HTERT RPE-1 (cell line): Measurements from ENCODE around the gene NPY5R.

Source experiments
- in situ Hi-C: fragments of 300-500 bp; cut with MboI; formaldehyde crosslinking; loops from 4 replicates; pipeline ENCODE4 v1.14.3; 2020; ENCODE audit warnings: low sequenced_read_pairs

NPY5R gene

GRCh38 chr4:163343604-163344146 is at the start of gene NPY5R:
TSS of gene NPY5R (plus strand) at chr4:163343892. CDS start at chr4:163350274, 6,382 bp downstream.
- in situ Hi-C loops, result no loop called here

GRCh38 chr4:163295138-163295537 is 48.6 kb upstream of the NPY5R start:
- in situ Hi-C loops, result no loop called here

- in situ Hi-C loops, result no loop called here
Measured at GRCh38 chr4:163300445-163300844, 43.2 kb upstream of the NPY5R start.

- in situ Hi-C loops, result no loop called here
Measured at GRCh38 chr4:163303069-163303468, 40.6 kb upstream of the NPY5R start.

- in situ Hi-C loops, result no loop called here
Measured at GRCh38 chr4:163309466-163309865, 34.2 kb upstream of the NPY5R start.

GRCh38 chr4:163317110-163317509 is 26.6 kb upstream of the NPY5R start:
- in situ Hi-C loops, result no loop called here

GRCh38 chr4:163330916-163331628 is 12.6 kb upstream of the NPY5R start:
- in situ Hi-C loops, result no loop called here

GRCh38 chr4:163331629-163332376 is 11.9 kb upstream of the NPY5R start:
- in situ Hi-C loops, result no loop called here

- in situ Hi-C loops, result no loop called here
Measured at GRCh38 chr4:163332526-163333406, 10.9 kb upstream of the NPY5R start, which contains the start of gene NPY1R. TSS of gene NPY1R (minus strand) at chr4:163332596. CDS start at chr4:163326554, 6,042 bp downstream.

GRCh38 chr4:163335384-163335783 is 8.3 kb upstream of the NPY5R start:
- in situ Hi-C loops, result no loop called here

- in situ Hi-C loops, result no loop called here
Measured at GRCh38 chr4:163344147-163345125, 744 bp downstream of the NPY5R start.

- in situ Hi-C loops, result no loop called here
Measured at GRCh38 chr4:163350672-163351071, 7.0 kb downstream of the NPY5R start.

GRCh38 chr4:163353054-163353453 is 9.4 kb downstream of the NPY5R start:
- in situ Hi-C loops, result no loop called here

GRCh38 chr4:163356104-163356503 is 12.4 kb downstream of the NPY5R start:
- in situ Hi-C loops, result no loop called here

- in situ Hi-C loops, result no loop called here
Measured at GRCh38 chr4:163367651-163368050, 24.0 kb downstream of the NPY5R start.

- in situ Hi-C loops, result no loop called here
Measured at GRCh38 chr4:163372029-163372428, 28.3 kb downstream of the NPY5R start.

GRCh38 chr4:163378661-163379060 is 35.0 kb downstream of the NPY5R start:
- in situ Hi-C loops, result no loop called here

GRCh38 chr4:163380703-163381102 is 37.0 kb downstream of the NPY5R start:
- in situ Hi-C loops, result no loop called here

- in situ Hi-C loops, result no loop called here
Measured at GRCh38 chr4:163382178-163382869, 38.6 kb downstream of the NPY5R start.
